Osteoblast (primary cell): Measurements from ENCODE around the gene BRME1. TPM values are rescaled to one million over a fixed set of nuclear protein-coding genes. Genes with fewer than 3 reads are reported as not detected.
A peak's percentile ranks its signal among the peaks of the same experiment; 100 is the strongest.

Experiments
- DNase-seq: peaks from one replicate; pipeline ENCODE4 v3.0.0; 2011; ENCODE audit warnings: low spot score, mixed read lengths; ENCODE audit not compliant: insufficient read length; ENCODE audit errors: missing footprints
- H2AFZ ChIP-seq: 2 replicates; pipeline ENCODE4 v1.6.0; 2011; ENCODE audit warnings: mild to moderate bottlenecking, low read length
- H3K27ac ChIP-seq: 2 replicates; pipeline ENCODE4 v1.5.1; 2011; ENCODE audit warnings: mild to moderate bottlenecking, low read depth, low read length, moderate library complexity
- H3K27me3 ChIP-seq: 2 replicates; pipeline ENCODE4 v1.6.0; 2012; ENCODE audit warnings: mild to moderate bottlenecking, control low read depth, inconsistent platforms, low read length, moderate library complexity; ENCODE audit not compliant: insufficient read depth
- H3K36me3 ChIP-seq: 2 replicates; pipeline ENCODE4 v1.5.1; 2011; ENCODE audit warnings: mild to moderate bottlenecking, low read length, control low read depth, moderate library complexity; ENCODE audit not compliant: insufficient read depth
- H3K4me1 ChIP-seq: 2 replicates; pipeline ENCODE4 v1.5.1; 2011; ENCODE audit warnings: mild to moderate bottlenecking, low read length, control low read depth, moderate library complexity; ENCODE audit not compliant: insufficient read depth
- H3K4me2 ChIP-seq: 2 replicates; pipeline ENCODE4 v1.6.0; 2011; ENCODE audit warnings: mild to moderate bottlenecking, low read length; ENCODE audit not compliant: insufficient read depth
- H3K4me3 ChIP-seq: fragments of 200-600 bp; sonication (generic); 3 replicates; pipeline ENCODE4 v1.5.1; 2012; ENCODE audit warnings: mild to moderate bottlenecking, low read length, inconsistent platforms; ENCODE audit not compliant: insufficient read depth
- H3K79me2 ChIP-seq: 2 replicates; pipeline ENCODE4 v1.6.0; 2012; ENCODE audit warnings: mild to moderate bottlenecking, low read length, control low read depth, inconsistent platforms; ENCODE audit not compliant: insufficient read depth
- H3K9me3 ChIP-seq: 2 replicates; pipeline ENCODE4 v1.5.1; 2011; ENCODE audit warnings: low read depth, low read length, control low read depth
- H4K20me1 ChIP-seq: 2 replicates; pipeline ENCODE4 v1.6.0; 2012; ENCODE audit warnings: mild to moderate bottlenecking, low read length, control low read depth; ENCODE audit not compliant: insufficient read depth
- total RNA-seq: library from RNA; depleted of rRNA; stranded (reverse); fragments of >200 nt; gene quantifications from 2 replicates; pipeline ENCODE4 v1.2.3, GENCODE V29; 2012
- TF ChIP-seq, protein P1 (sequence below): IDR thresholded peaks from 2 replicates; pipeline ENCODE4 v1.5.1; 2011; ENCODE audit warnings: mild to moderate bottlenecking, low read depth, low read length, moderate library complexity; ENCODE audit errors: extremely low read depth

Gene BRME1
- total RNA-seq, 1 donor: 0.72 TPM

DNA sequence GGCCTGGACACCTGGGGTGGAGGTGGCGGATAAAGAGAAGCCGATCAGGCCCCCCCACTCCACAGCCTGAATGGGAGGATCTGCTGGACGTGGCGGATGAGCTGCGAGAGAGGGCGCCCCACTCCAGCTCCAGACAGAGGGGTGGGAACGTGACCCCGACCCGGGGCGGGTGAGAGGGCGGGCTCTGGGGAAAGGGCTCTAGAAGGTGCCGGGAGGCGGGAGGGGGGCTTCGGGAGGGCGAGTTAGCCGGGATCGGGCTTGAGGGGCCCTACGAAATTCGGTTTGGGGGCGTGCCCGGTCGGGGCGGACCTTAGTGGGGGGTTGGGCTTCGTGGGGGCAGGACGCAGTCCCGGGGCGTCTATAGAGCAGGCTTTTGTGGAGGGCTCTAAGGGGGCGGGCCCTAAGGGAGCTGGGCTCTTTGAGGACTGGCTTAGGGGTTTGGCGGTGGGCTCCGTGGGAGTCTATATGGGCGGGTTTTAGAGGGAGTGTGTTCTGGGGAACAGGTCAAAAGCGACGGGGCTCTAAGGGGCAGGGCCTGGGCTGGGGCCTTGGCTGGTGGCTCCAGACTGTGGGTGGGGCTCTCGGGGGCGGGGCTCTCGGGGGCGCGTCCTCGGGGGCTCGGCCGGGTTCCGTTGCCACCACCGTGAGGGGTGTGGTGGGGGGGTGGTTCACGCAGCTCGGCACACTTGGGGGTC, 33.1 kb downstream of the BRME1 start:
- Histone ChIP-seq H3K9me3 (no peaks in the 10 kb centered on the region), H2AFZ (peak overlapping the region; percentile 67), H3K4me1 (no peaks in the 10 kb centered on the region), H3K79me2 (no peaks in the 10 kb centered on the region), H4K20me1 (no peaks in the 10 kb centered on the region), H3K4me2 (peak overlapping the region; percentile 52), H3K27me3 (no peaks in the 10 kb centered on the region), H3K4me3 (peak overlapping the region; percentile 62), H3K27ac (no peak overlapping the region), H3K36me3 (no peaks in the 10 kb centered on the region)
- TF ChIP-seq, protein P1, sequence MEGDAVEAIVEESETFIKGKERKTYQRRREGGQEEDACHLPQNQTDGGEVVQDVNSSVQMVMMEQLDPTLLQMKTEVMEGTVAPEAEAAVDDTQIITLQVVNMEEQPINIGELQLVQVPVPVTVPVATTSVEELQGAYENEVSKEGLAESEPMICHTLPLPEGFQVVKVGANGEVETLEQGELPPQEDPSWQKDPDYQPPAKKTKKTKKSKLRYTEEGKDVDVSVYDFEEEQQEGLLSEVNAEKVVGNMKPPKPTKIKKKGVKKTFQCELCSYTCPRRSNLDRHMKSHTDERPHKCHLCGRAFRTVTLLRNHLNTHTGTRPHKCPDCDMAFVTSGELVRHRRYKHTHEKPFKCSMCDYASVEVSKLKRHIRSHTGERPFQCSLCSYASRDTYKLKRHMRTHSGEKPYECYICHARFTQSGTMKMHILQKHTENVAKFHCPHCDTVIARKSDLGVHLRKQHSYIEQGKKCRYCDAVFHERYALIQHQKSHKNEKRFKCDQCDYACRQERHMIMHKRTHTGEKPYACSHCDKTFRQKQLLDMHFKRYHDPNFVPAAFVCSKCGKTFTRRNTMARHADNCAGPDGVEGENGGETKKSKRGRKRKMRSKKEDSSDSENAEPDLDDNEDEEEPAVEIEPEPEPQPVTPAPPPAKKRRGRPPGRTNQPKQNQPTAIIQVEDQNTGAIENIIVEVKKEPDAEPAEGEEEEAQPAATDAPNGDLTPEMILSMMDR: peak; percentile 13
- peak; percentile 91 for DNase-seq

DNA sequence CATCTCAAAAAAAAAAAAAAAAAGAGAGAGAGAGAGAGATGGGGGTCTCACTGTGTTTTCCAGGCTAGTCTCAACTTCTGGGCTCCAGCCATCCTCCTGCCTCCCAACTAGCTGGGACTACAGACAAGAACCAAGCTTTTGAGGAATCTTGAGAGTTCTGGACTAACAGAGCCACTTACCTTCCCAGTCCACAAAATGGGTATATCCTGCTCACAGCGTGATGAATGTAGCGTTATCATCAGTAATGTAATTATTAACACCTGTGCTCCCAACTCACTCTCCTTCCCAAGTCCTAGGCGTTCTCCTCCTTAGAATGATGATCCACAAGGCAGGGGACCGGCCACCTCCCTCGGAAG, 33.6 kb downstream of the BRME1 start:
- Histone ChIP-seq H3K4me3 (peak overlapping the region; percentile 62), H4K20me1 (no peaks in the 10 kb centered on the region), H3K36me3 (no peaks in the 10 kb centered on the region), H3K4me1 (no peaks in the 10 kb centered on the region), H2AFZ (no peak overlapping the region), H3K4me2 (peak overlapping the region; percentile 52), H3K27me3 (no peaks in the 10 kb centered on the region), H3K27ac (no peak overlapping the region), H3K79me2 (no peaks in the 10 kb centered on the region), H3K9me3 (no peaks in the 10 kb centered on the region)
- no peak for DNase-seq
- TF ChIP-seq, protein P1: no peak

DNA sequence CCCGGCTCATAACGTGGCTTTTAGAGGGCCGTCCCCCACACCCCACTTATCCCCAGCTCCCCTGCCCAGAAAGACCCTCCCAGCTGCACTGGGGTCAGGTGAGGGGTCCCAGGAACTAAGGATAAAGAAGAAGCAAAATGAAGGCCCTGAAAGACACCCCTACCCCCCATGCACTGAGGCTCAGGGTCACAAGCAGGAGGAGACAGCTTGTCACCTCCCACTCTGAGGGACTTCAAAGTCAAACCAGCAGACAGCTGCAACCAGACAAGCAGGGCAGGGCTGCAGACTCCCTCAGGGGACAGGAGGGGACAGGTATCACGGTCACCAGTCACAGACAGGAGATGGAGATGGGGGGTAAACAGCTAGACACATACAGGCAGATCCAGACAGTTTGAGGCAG, 35.0 kb downstream of the BRME1 start:
- peaks cover 3% of the 10 kb centered on the region for H3K79me2 ChIP-seq
- no peaks in the 10 kb centered on the region for H3K9me3 ChIP-seq
- H3K4me2 ChIP-seq: no peak overlapping the region
- no peaks in the 10 kb centered on the region for H3K36me3 ChIP-seq
- peaks cover 8% of the 10 kb centered on the region for H3K27me3 ChIP-seq
- H3K4me3 ChIP-seq: no peak overlapping the region
- no peak overlapping the region for H3K27ac ChIP-seq
- no peaks in the 10 kb centered on the region for H4K20me1 ChIP-seq
- H3K4me1 ChIP-seq: no peaks in the 10 kb centered on the region
- TF ChIP-seq, protein P1: no peak
- DNase-seq: peak; percentile 55
- H2AFZ ChIP-seq: no peak overlapping the region

DNA sequence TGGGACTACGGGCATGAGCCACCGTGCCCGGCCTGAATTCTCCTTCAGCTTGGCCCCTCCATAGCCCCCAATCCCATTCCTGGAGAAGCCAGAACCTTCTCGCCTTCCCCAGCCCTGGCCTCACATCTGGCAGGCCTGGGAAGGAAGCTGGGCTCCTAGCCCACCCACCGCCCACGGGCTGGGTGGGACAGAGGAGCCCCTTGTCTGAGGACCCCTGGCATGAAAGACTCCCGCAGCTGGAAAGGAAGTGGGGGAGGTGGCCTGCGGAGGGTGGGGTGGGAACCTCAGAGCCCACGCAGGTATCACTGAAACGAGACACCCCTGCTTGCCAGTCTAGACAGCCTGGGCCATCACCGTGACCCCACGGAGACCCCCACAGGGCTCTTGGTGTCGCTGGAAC, 36.6 kb downstream of the BRME1 start:
- H3K4me3 ChIP-seq: no peak overlapping the region
- peaks cover 3% of the 10 kb centered on the region for H3K79me2 ChIP-seq
- peak; percentile 45 for DNase-seq
- no peaks in the 10 kb centered on the region for H3K36me3 ChIP-seq
- TF ChIP-seq, protein P1: no peak
- no peaks in the 10 kb centered on the region for H3K9me3 ChIP-seq
- no peak overlapping the region for H2AFZ ChIP-seq
- no peak overlapping the region for H3K4me2 ChIP-seq
- H4K20me1 ChIP-seq: peaks cover under 1% of the 10 kb centered on the region
- H3K27ac ChIP-seq: no peak overlapping the region
- no peaks in the 10 kb centered on the region for H3K4me1 ChIP-seq
- H3K27me3 ChIP-seq: peaks cover 8% of the 10 kb centered on the region
